ENCODE measurements around the gene LRRC43.
"Not testable (repeated sequence)": the region's sequence is repeated elsewhere in the genome, so short reads cannot be mapped to it uniquely, and the experiment has no call there.

The LRRC43 gene

DNA sequence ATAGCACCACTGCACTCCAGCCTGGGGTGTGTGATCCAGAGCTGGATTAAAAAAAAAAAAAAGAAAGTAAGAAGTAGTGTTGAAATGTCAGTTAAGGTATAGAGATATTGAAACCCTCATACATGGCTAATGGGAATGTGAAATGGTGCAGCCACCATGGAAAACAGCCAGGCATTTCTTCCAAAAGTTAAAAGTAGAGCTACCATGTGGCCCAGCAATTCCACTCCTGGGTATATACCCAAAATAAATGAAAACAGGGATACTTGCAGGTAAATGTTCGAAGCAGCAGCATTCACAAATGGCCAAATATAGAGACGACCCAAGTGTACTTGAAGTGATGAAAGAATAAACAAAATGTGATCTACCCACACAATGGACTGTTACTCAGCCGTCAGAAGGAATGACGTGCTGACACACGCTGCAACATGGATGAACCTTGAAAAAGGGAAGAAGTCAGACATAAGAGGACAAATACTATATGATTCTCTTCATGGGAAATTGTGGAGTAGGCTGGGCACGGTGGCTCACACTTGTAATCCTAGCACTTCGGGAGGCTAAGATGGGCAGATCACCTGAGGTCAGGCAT lies 24.1 kb upstream of the LRRC43 start:
- DNase-seq = no peak

DNA sequence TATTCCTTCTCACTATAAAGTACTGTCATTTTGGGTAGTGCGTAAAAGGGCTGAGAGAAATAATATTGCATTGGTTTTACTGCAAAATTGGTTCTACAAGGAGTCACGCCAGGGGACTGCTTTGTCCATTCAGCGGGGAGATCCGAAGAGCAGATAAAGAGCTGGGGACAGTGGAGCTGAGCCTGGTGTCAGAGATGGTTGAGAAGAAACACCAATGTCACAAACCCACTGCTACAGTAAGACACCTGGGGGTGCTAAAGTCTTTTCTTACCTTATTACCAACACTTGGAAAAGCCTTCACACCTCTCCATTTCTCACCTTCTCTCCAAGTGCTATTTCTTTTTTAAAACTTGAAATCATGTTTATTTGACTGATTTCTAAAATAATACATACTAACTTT lies 23.0 kb upstream of the LRRC43 start:
- no peak for DNase-seq

DNA sequence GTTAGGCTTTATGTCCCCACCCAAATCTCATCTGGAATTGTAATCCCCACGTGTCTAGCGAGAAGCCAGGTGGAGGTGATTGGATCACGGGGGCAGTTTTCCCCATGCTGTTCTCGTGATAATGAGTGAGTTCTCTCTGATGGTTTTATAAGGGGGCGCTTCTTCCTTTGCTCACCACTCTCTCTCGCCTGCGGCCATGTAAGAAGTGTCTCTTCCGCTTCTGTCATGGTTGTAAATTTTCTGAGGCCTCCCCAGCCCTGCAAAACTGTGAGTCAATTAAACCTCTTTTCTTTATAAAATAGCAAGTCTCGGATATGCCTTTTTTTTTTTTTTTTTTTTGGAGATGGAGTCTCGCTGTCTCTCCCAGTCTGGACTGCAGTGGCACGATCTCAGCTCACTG lies 22.2 kb upstream of the LRRC43 start:
- DNase-seq = no peak

DNA sequence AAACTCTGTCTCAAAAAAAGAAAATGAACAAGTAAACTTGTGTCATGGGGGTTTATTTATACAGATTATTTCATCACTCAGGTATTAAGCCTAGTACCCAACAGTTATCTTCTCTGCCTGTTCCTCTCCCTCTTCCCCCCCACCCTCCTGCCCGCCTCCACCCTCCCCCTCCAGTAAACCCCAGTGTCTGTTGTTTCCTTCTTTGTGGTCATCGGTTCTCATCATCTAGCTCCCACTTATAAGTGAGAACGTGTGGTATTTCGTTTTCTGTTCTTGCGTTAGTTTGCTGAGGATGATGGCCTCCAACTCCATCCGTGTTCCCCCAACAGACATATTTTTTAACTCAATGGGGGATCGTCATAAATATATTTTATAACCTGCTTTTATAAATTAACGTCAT lies 21.2 kb upstream of the LRRC43 start:
- DNase-seq = no peak

DNA sequence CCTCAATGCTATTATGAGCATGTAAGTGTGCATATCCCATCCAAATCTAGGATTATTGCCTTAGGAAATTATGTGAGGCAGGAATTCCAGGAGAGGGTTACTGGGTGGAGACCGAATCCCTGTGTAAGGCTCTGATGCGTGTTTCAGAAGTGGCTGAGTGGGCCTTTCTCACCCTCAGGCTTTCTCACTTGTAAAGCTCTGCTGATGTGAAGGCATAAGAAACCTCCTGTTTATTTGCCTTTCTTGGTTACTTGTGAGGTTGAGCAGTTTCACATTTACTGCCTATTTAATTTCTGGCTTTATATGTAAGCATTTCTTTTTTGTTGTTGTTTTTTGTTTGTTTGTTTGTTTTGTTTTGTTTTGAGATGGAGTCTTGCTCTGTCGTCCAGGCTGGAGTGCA lies 19.9 kb upstream of the LRRC43 start:
- DNase-seq = no peak

DNA sequence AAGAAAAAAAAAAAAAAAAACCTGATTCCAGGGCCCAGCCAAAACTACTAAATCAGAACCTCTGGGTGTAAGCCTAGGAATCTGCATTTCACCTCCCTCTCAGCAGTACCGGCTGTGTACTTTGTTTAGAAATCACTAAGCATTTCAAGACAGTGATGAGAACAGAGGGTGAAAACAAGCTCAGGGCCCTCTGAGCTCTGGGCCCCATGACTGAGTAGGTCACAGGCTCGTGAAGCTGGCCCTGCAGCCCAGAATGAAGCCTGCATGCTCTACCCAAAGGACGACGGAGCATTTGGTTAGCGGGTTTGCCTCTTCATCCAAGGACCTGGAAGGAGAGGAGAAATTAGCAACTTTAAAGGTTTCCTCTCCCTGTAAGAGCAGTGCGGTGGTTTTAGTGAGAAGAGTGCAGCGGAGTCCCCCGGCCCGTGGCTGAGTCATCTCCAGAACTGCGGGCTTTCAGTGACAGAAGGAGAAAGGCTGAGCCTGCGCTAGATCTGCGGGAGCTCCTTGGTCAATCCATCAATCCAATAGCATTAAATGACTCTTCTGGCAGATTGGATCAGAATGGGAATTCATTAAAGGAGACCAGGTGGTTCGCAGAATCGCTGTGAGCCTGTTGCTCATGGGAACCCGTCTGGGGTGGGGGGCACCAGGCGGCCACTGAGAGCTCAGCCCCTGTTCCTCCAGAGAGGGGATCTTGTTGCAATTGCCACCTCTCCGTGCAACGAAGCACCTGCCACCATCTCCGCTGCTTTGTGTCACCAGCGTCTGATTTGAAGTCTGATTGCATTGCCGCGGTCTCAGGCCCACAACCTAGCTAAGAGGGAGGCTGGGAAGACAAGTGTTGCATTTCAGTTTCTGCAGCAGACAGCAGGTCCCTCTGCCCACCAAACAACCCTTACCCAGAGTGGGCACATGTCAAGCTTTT lies 16.2 kb upstream of the LRRC43 start:
- DNase-seq = no peak

DNA sequence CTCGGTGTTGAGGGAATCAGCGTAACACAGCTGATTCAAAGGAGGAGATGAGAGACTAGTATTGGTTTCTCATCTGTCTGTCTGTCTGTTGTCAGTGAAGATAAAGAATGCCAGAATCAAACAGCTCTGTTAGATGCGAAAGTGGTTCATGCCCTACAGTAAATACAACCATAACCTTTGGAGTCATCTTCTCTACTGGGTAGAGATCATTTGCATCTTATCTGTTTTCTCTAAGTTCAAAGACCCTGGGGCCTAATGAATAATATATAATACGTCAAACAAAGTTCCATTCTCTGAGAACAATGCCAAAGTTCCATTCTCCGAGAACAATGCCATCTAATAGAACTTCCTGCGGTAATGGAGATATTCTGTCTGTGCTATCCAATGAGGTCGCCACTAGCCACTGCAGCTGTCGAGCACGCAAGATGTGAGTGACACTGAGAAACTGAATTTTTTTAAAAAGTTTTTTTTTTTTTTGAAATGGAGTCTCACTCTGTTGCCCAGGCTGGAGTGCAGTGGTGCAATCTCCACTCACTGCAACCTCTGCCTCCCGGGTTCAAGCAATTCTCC lies 15.5 kb upstream of the LRRC43 start:
- no peak for DNase-seq

DNA sequence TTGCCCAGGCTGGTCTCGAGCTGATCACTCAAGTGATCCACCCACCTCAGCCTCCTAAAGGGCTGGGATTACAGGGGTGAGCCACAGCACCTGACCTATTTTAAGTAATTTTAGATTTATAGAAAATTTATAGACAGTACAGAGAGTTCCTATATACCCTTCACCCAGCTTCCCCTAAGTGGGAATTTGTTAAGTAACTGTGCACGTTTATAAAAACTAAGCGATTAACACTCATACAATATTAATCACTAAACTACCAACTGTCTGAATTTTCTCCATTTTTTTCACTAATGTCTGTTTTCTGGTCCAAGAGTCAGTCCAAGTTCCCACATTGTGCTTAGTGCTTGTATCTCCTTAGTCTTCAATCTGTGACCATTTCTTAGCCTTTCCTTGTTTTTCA lies 14.4 kb upstream of the LRRC43 start:
- no peak for DNase-seq

DNA sequence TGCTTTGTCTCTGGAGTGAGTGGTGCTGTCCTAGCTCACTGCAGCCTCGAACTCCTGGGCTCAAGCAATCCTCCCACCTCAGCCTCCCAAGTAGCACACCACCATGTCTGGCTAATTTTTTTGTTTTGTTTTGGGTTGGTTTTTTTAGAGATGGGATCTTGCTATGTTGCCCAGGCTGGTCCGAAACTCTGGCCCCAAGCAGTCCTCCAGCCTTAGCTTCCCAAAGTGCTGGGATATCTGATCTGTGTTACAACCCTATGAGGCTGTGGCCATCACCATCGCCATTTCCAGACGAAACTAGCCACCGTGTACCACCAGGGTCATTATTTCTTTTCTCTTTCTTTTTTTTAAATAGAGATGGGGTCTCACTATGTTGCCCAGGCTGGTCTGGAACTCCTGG lies 11.5 kb upstream of the LRRC43 start:
- no peak for DNase-seq

DNA sequence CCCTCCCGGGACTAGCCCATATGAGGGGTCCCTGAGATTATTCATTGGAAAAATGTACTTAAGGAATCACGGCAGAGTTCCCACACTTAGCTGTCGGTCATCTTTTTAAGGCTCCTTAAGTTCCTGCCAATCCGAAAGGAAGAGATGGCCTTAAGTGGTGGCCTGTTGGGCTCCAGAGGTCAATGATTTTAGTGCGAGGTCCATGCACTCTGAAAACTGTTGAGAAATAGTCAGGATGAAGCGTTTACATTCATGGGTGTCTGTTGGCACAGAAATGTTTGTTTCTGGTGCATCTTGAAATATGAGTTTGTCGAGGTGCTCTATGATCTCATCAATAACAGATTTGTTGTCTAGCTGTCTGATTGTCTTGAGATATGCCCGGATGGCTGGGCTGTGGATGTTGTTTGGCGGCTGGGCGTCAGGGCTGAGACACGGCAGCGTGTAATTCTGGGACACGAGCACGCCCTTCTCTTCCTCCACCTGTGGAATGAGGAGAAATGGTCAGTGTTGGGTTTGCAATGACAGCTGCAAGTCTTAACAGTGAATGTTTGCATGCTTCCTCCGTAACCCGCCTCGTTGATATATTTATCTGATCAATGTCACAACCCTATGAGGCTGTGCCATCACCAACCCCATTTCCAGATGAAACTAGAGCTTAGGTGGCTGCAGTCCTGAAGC lies 10.5 kb upstream of the LRRC43 start:
- DNase-seq = no peak

DNA sequence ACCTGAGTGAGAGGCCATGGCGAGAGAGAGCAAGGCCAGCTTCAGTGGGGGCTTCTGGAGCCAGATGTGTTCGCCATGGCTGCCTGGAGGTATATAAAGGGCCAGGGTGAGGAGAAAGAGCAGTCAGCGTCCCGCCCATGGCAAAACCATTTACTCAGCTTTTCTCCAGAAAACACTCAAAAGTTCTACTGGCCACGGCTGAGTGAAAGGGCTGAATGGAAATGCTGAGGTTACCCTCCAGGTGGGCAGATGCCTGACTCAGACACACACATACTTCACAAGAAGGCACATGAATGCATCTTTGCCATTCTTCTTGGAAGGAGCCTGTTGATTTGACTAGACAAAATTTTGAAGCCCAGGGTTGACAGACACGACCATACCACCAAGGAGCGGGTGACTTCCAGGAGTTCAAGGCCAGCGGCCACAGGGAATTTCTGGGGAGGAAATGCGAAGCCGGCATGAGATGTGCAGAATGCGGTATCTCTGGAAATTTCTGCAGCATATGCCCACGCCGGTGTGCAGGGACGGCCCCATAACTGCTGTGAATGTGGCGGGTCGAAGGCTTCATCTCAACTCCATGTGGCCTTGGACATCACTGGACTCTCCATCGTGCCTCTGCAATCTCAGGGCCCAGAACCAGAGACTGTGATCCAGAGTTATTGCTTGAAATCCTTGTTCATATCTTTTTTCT lies 8.6 kb upstream of the LRRC43 start, which contains the start of gene IL31:
Gene IL31, minus strand, starts transcription at position 67 of the 691 bp plus-strand sequence. Its CDS starts 49 bp downstream, at position 18.
- DNase-seq = no peak

DNA sequence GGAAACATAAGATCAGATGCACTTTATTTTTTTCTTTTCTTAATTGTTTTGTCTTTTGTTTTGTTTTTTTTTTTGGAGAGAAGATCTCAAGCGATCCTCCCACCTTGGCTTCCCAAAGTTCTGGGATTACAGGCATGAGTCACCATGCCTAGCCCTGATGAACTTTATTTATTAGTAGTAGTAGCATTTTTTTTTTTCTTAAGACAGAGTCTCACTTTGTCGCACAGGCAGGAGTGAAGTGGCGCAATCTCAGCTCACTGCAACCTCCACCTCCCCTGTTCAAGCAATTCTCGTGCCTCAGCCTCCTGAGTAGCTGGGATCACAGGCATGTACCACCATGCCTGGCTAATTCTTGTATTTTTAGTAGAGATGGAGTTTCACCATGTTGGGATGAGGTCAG lies 6.5 kb upstream of the LRRC43 start:
- DNase-seq = not testable (repeated sequence)

DNA sequence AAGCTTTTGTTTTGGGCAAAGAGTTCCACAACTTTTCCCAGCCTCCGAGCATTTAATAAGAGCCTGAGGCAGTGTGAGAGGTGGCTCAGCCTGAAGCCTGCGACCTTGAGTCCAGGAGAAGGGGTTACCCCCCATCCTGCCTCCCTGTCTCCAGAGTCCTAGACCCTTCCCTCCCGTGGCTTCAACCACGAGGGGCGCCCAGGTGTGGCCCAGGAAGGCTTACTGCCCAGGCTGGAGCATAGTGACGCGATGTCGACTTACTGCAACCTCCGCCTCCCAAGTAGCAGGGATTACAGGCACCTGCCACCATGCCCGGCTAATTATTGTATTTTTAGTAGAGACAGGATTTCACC lies 641 bp downstream of the LRRC43 start:
- no peak for DNase-seq

DNA sequence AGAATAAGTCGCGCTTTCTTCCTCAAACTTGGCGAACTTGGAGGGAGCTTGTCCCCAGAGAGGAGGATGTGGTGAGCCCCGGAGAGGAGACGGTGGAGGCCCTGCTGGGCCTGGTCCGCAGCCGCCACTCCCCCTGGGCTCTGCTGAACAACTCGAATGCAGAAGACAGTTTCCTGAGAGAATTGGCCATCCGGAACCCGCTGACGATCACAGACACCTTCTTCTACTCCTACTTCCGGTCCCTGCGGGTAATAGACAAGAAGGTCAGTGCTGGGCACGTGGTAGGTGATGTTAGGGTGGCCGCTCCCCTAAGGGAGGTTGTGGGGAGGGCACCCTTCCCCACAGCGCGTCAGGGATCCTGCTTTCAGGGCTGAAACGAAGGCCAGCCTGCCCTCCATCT lies 1.6 kb downstream of the LRRC43 start:
- no peak for DNase-seq

DNA sequence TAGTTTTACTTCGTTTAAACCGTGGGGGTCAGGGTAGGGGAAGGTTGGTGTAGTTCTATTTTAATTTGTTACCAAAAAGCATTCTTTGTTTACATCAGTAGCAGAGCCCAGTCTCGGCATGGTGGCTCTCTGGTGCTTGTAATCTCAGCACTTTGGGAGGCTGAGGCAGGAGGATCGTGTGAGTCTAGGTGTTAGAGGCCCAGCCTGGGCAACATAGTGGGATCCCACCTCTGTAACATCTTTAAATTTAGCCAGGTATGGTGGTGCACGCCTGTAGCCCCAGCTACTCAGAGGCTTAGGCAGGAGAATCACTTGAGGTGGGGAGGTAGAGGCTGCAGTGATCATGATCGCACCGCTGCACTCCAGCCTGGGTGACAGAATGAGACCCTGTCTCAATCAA lies 2.2 kb downstream of the LRRC43 start:
- no peak for DNase-seq

DNA sequence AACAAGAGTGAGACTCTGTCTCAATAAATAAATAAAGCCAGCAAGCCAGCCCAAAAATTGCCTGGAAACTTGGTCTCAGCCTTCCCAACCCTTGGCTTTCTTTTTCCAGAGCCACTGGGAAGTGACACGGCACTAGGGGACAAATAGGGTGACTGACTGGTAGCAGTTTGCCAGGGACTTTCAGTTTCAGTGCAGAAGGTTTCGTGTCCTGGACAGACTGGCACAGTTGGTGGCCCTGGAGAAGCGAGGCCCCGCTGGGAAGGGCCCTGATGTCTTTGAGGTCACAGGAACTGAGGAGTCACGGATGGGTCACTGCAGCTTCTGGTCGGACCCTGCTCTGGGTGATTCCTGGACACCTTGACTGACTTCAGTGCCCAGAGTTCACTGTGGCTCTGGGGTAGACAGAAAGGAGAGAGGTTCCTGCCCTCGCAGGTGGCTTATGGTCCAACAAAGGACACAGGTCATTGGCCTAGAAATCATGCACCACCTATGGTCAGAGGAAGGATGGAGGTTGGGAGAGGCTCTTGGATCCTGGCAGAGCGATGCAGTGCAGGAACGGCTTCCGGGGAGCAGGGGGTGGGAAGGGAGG lies 2.7 kb downstream of the LRRC43 start:
- DNase-seq = no peak

DNA sequence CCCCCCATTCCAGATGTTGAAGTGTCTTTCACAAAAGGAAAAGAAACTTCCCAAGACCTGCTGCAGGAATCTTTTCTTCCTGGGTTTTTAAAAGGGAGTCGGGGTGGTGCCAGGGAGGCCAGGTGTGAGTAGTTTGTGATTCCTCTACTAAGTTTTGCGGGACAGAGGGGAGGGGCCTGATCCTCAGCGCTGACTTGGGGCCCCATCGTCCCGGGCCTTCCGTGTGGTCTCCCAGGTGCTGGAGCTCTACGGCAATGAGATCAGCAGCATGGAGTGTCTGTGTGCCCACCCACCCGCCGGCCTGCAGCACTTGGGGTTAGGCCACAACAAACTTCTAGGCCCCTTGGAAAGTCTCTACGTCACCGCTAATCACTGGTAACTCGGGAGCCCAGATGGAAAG lies 4.5 kb downstream of the LRRC43 start:
- DNase-seq = no peak

DNA sequence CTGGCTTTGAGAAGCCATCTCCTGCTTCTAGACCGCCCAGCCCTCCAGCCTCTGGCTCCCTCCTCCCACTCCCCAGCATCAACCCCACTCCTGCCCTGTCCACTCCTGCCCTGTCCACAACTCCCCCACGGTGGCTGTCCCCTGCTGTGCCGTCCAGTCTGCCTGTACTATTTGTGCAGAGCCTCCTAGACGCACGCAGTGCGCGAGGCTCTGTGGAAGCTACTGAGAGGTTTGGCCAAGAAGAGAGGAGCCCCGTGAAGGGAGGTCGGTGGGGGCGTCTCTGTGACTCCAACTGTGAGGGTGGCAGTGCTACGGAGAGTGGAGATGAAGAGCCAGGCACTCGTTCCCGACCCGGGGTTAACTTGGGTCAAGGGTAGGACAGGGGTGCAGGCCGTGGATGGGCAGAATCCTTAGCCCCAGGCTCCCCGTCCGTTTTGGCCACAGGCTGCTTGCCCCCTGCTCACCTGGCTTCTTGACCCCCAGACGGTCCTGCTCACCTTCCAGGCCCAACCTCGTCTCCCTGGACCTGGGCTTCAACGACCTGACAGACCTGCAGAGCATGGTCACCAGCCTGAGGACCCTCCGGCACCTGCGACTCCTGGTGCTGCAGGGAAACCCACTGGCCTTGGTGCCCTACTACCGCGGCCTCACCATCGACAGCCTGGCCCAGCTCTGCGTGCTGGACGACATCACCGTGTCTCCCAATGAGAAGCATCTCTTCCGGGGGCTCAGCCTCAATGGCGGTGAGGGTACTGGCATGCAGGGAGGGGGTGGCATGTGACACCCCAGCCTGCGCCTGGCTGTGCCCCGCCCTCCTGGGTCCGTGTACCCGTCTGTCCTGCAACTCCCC lies 6.9 kb downstream of the LRRC43 start:
- no peak for DNase-seq

DNA sequence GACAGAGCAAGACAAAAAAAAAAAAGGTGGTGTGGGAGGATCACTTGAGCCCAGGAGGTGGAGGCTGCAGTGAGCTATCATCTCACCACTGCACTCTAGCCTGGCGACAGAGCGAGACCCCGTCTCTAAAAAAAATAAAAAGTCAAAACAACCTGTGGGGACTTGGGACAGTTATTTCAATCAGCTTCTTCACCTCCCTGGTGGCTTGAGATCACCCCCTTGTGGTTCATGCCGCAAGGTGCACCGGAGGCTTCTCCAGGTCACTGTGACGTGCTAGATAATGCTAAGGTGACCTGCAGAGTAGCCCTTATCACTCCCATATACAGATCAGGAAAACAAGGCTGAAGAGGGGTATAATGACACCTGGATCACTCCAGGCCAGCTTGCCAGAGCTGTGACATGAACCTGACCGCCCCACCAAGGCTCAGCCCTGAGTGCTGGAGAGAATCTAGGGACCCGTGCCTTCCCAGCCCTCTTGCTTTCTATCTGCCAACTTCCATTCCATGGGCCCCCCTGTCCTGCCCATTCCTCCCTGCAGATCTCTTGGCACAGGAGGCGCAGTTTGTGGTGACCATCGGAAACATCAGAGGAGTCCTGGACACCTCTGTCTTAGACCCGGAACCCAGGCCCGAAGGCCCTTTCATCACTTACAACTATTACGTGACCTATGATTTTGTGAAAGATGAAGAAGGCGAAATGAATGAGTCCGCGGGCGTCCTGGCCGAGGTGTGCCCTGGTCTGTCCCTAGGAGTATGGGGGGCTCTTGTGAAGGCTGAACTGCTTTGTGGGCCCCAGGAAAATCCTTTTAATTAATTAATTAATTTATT lies 8.1 kb downstream of the LRRC43 start:
- peak; percentile 49 for DNase-seq

DNA sequence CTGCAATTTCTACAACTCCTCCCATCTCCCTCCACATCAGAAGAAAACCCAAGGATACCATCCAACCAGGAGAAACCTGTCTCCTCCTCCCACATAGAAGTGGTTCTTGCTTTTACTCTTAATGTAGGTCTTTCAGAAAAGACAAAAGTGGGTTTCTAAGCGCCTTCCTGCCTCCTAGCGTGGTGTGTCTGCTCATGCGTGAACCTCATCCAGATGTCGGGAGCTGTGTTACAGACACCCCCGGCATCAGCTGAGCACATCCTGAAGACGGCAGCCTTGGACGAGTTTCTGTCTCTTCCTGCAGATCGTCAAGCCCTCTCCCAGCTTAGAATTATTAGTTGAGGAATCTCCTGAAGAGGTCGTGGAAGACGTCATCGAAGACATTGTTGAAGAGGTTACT lies 9.5 kb downstream of the LRRC43 start:
- DNase-seq = no peak

DNA sequence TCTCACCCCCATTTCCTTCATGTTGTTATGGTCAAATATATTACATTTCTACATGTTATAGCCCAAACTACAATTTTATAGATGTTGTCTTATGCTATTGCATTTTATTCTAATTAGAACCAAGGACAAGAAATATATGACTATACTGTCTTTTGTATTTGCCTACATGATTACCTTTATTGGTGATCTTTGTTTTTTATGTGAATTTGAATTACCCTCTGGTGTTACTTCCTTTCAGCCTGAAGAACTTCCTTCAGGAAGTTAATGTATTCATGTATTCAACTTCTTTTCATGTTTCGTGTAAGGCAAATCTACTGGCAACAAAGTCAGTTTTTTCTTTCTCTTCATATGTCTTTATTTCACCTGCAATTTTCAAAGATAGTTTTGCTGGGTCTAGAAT lies 11.9 kb downstream of the LRRC43 start:
- DNase-seq = no peak
